ENCODE data around the gene SERPINC1.
"Not testable (repeated sequence)": the region's sequence is repeated elsewhere in the genome, so short reads cannot be mapped to it uniquely, and the experiment has no call there.

The SERPINC1 gene
- long read RNA-seq, donor 1: 0 reads
- long read RNA-seq, donor 2: 0 reads
- long read RNA-seq, donor 3, partial matches to known transcripts: 16 of 16 reads
- long read RNA-seq, donor 3, other reads (novel, unspliced or antisense): 0 of 16 reads
- long read RNA-seq, donor 4: 0 reads
- long read RNA-seq, donor 5, partial matches to known transcripts: 0 of 1 reads
- long read RNA-seq, donor 5, other reads (novel, unspliced or antisense): 0 of 1 reads
- long read RNA-seq, donor 6: 0 reads
- long read RNA-seq, donor 7: 0 reads
- long read RNA-seq, donor 8: 0 reads

- DNase-seq: no peak
Measured at GRCh38 chr1:173917149-173917548, at the start of gene SERPINC1. Gene SERPINC1, minus strand, starts transcription at chr1:173917327. Its CDS starts 68 bp downstream, at chr1:173917259.

GRCh38 chr1:173965896-173966295 lies 48.8 kb upstream of the SERPINC1 start:
- DNase-seq: not testable (repeated sequence)

GRCh38 chr1:173963477-173963876 lies 46.4 kb upstream of the SERPINC1 start:
- DNase-seq: no peak

GRCh38 chr1:173960625-173961024 lies 43.5 kb upstream of the SERPINC1 start:
- DNase-seq: no peak

- DNase-seq: no peak
Measured at GRCh38 chr1:173954179-173954578, 37.1 kb upstream of the SERPINC1 start.

GRCh38 chr1:173948594-173948993 lies 31.5 kb upstream of the SERPINC1 start:
- DNase-seq: no peak

- no peak for DNase-seq
Measured at GRCh38 chr1:173946380-173946921, 29.3 kb upstream of the SERPINC1 start.

GRCh38 chr1:173937062-173937461 lies 19.9 kb upstream of the SERPINC1 start:
- no peak for DNase-seq

GRCh38 chr1:173934440-173934839 lies 17.3 kb upstream of the SERPINC1 start:
- DNase-seq: no peak

- DNase-seq: not testable (repeated sequence)
Measured at GRCh38 chr1:173930541-173930940, 13.4 kb upstream of the SERPINC1 start.

- DNase-seq: no peak
Measured at GRCh38 chr1:173925306-173926242, 8.4 kb upstream of the SERPINC1 start.

GRCh38 chr1:173920861-173921260 lies 3.7 kb upstream of the SERPINC1 start:
- DNase-seq: no peak

- no peak for DNase-seq
Measured at GRCh38 chr1:173917635-173918493, 737 bp upstream of the SERPINC1 start.

GRCh38 chr1:173916667-173917066 lies 460 bp downstream of the SERPINC1 start:
- no peak for DNase-seq

- DNase-seq: no peak
Measured at GRCh38 chr1:173915596-173915995, 1.5 kb downstream of the SERPINC1 start.

GRCh38 chr1:173914366-173914871 lies 2.7 kb downstream of the SERPINC1 start:
- DNase-seq: no peak

GRCh38 chr1:173913111-173913510 lies 4.0 kb downstream of the SERPINC1 start:
- no peak for DNase-seq

- no peak for DNase-seq
Measured at GRCh38 chr1:173903827-173904531, 13.1 kb downstream of the SERPINC1 start.

GRCh38 chr1:173900992-173901391 lies 16.1 kb downstream of the SERPINC1 start:
- no peak for DNase-seq

GRCh38 chr1:173900427-173900826 lies 16.7 kb downstream of the SERPINC1 start:
- no peak for DNase-seq

GRCh38 chr1:173894189-173894588 lies 22.9 kb downstream of the SERPINC1 start:
- no peak for DNase-seq

Data from right kidney (tissue), 9 donors.